ENCODE results near the gene NKD2.

NKD2 gene

GRCh38 chr5:1001406-1002270 is 7.0 kb upstream of the NKD2 start:
- no peak for DNase-seq

- no peak for DNase-seq
These were observed 6.4 kb upstream of the NKD2 start for GRCh38 chr5:1002271-1002546.

- no peak for DNase-seq
These were observed 5.8 kb upstream of the NKD2 start for GRCh38 chr5:1002836-1003235.

DNA sequence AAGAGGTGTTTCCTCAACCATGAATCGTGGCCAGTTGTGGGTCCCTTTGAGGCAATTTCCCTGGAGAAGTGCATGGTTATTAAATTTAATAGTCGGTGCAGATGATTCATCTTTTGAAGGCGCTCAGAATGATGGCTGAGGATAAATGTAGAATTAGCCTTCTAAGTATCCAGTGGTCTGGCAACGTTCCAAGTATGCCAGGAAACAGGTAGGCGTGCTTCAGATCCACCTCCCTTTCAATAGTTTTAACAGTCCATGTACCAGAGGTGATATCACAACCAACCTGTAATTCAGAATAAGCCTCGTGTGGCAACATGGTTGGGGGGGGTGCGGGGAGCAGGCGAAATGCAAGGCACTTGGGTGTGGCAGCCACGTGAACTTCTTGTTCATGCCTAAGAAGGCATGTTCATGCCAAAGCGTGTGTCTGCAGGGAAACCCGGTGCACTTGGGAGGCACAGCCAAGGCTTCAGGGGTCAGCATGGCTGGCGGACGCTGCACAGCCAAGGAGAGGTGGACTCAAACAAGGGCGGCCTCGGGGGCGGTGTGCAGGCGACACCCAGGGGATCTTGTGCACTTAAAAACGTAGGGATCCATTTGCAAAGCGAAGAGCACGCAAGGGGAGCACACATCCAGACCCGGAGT is 5.2 kb upstream of the NKD2 start:
- no peak for DNase-seq

- DNase-seq, result peak in 1 of 2 experiments; percentile 4
These were observed 3.9 kb upstream of the NKD2 start for GRCh38 chr5:1004461-1005248.

DNA sequence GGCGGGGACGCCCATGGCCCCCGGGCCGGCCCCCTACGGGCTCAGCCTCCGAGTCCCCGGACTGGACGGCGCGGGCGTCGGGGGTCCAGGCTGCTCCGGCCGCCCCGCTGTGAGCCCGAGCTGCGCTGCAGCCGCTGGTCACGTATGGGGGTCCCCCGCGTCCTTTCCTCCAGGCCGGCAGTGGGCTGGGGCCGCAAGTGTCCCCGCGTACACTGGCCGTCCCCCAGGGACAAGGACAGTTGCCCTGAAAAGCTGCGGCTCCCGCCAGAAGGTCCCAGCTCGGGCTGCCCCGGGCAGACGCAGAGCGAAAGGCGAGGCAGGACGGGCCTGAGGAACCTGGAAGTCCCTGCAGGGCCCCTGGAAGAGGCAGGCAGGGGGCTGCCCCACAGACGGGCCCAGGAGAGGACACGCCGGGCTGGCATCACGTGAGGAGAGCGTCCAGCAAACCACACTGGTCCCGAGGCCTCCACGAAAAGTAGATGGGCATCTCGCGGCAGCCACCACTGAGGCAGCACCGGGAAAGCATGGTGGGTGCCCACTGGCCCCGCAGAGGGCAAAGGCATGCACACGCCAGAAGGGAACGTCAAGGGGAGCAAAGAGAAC is 3.3 kb upstream of the NKD2 start:
- DNase-seq, result no peak

- DNase-seq, result no peak
These were observed 2.5 kb upstream of the NKD2 start for GRCh38 chr5:1005904-1006655.

- no peak for DNase-seq
These were observed 1.9 kb upstream of the NKD2 start for GRCh38 chr5:1006656-1007071.

DNA sequence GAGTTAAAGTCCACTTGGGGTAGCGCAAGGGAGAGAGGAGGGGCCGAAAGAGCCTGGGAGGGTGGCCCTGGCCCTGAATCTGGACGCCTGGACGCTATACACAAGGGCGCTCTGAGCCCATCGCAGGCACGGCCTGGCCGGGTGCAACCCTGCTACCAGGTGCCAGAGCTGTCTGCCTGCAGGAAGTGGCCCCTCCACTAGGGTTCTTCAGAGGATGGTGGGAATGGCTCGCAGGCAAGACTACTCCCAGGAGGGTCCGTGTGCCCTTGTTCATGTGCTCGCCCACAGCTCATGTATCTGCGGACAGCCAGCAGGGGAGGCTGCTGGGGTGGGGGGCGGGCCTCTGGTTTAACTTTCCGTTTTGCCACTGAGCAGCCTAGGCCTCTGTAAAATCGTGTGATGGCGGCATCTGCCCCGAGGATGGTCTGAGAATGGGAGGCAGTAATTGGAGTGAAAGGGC is 1.4 kb upstream of the NKD2 start:
- no peak for DNase-seq

DNA sequence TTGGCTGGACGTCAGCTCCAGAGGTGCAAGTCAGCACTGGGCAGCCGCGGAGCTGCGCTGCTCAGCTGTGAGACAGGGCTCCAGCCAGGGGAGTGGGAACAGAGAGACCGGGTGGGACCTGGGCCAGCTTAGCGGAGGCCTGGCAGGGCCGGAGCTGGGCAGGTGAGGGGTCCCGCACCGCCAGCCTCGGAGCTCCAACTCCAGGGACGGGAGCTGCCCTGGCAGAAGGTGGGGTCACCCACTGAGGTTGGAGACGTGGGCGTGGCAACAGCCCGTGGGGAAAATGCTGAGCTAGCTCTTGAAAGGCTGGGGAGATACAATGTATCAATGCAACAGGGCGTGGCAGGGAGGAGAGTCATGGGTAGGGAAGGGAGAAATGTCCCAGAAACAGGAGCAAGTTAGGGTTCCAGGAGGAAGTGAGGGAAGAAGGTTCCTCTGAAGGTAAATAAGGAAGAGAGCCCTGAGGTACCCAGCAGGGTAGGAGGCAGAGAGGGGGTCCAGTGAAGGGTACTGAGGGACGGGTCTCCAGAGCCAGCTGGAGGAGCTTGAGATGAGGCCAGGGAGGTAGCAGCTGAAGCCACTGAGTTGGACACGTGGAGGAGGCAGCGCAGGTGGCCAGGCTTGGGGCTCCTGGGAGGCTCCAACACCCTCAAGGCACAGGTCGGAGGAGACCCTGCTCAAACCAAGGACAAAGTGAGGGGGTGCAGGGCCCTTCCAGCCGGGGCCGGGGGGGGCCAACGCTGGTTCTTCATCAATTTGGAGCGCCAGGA is 736 bp upstream of the NKD2 start:
- DNase-seq, result no peak

GRCh38 chr5:1009359-1010180 is 968 bp downstream of the NKD2 start:
- no peak for DNase-seq

GRCh38 chr5:1010181-1010510 is 1.5 kb downstream of the NKD2 start:
- DNase-seq, result no peak

GRCh38 chr5:1010641-1011046 is 2.0 kb downstream of the NKD2 start:
- no peak for DNase-seq

DNA sequence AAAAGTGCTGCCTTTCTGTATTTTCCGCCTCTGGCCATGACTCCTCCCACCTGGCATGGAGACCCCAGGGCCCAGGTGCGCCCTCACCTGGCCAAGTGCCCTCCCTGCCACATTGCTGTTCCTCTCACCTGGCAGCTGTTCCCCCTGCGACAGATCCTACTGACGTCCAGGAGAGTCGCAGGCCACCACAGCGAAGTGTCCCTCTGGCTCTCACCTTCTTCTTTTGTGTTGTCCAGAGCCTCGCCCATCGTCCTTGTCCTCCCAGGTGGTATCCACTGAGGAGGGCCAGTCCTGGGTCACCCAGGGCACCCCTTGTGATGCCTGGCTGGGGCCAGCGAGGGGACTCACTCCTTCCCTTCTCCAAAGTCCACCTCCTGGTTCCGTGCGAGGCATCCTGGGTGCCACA is 2.6 kb downstream of the NKD2 start:
- no peak for DNase-seq

DNA sequence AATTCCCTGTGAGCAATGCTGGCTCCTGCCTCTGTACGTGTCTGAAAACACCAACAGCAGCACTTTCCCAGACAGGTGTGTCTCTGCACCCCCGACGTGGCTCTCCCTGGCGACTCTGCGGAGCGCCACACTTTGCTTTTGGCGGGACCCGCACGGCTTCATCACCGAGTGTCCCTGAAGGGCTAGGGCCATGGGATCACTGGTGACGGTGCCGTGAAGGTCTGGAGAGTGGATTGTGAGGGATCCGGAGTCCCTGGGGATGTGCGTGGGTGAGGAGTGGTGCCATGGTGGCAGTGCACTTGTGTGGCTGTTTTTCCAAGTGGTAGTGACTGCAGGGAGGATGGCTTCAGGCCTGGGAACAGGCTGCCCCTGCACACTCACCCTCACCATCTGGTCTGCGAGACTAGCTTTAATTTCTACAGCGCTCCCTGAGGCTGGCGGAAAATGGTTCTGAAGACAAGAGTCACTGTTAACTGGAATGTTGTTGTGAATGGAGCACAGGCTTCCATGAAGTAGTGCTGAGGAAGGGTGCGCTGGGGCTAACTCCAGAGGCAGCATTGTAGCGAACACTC is 3.2 kb downstream of the NKD2 start:
- DNase-seq, result no peak

DNA sequence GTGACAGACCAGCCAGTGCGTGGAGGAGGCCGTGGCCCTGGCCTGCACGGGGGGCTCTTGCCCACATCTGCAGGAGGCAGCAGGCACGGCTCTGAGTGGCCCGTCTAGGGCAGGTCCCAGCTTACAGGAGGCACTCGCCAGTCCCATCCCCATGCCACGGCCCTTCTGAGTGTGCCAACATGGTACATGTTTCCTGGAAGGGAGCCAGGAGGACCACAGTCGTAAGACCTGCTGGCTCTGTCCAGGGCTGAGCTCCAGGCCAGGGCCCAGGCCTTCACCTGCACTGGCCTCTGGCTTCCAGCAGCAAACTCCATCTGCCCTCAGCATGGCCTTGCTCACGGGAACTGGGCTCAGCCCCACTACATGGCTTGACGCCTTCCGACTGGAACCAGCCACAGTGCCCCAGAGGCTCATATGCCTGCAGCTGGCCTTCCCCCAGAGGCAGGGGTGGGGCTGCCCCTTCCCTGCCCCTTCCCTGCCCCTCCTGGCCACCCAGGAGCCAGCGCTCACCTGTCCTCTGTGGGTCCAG is 3.8 kb downstream of the NKD2 start:
- no peak for DNase-seq

- DNase-seq, result no peak
These were observed 4.3 kb downstream of the NKD2 start for GRCh38 chr5:1012900-1013237.

- DNase-seq, result no peak
These were observed 4.8 kb downstream of the NKD2 start for GRCh38 chr5:1013238-1013947.

DNA sequence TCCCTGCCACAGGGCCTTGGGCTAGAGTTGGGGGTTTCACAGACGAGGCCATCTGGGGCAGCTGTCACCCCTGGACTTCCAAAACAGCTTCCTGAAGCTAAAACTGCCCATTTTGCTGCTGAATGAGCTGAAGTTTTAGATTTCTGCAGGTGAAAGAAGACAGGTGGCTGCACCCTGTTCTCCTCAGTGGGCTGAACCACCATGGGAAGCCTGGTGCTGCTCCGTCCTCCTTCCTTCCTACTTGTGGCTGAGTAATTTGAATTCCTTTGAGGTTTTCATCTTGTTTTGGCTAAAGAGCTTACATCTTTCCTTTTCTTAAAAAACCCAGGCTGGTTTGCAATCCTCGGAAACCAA is 5.3 kb downstream of the NKD2 start:
- DNase-seq, result no peak

GRCh38 chr5:1014346-1014745 is 5.7 kb downstream of the NKD2 start:
- DNase-seq, result no peak
